Measurements from ENCODE around the gene TNFRSF19.
"Not testable (repeated sequence)": the region's sequence is repeated elsewhere in the genome, so short reads cannot be mapped to it uniquely, and the experiment has no call there.

Gene TNFRSF19, protein sequence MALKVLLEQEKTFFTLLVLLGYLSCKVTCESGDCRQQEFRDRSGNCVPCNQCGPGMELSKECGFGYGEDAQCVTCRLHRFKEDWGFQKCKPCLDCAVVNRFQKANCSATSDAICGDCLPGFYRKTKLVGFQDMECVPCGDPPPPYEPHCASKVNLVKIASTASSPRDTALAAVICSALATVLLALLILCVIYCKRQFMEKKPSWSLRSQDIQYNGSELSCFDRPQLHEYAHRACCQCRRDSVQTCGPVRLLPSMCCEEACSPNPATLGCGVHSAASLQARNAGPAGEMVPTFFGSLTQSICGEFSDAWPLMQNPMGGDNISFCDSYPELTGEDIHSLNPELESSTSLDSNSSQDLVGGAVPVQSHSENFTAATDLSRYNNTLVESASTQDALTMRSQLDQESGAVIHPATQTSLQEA

GRCh38 chr13:23570099-23570920 lies at the start of gene TNFRSF19:
Gene TNFRSF19 (plus strand): TSS chr13:23570412. CDS start chr13:23590184, 19,772 bp downstream.
- DNase-seq (ENCODE audit: low read depth): peak; percentile 70

- not testable (repeated sequence) for DNase-seq (ENCODE audit: low read depth)
Observed at GRCh38 chr13:23529926-23530325, 40.3 kb upstream of the TNFRSF19 start.

GRCh38 chr13:23531446-23531845 lies 38.8 kb upstream of the TNFRSF19 start:
- DNase-seq (ENCODE audit: low read depth): no peak

GRCh38 chr13:23534090-23534489 lies 36.1 kb upstream of the TNFRSF19 start:
- no peak for DNase-seq (ENCODE audit: low read depth)

DNA sequence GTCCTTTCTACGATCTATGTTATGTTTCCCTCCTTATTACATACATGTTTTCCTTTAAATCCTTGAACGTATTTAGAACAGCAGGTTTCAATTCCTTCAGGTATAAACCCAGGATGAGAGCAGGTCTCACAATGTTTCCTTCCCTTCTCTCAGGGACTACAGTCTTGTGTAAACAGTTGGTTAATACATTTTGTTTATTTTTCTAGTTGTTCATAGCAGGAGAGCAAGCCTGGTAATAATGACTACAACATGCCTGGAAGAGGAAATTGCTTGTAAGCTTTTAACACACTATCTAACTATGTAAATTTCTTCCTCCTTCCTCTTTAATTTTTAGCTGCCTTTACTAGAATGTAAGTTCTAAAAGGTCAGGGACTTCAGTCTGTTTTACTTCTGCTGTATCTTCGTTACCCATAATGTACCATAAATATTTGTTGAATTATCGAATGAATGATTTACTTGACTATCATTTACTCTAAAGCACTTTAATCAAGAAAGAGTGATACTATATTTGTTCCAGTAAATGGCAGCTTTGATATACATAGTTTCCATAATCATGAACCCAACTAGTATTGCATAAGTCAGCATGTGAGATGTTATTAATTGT lies 28.9 kb upstream of the TNFRSF19 start:
- no peak for DNase-seq (ENCODE audit: low read depth)

DNA sequence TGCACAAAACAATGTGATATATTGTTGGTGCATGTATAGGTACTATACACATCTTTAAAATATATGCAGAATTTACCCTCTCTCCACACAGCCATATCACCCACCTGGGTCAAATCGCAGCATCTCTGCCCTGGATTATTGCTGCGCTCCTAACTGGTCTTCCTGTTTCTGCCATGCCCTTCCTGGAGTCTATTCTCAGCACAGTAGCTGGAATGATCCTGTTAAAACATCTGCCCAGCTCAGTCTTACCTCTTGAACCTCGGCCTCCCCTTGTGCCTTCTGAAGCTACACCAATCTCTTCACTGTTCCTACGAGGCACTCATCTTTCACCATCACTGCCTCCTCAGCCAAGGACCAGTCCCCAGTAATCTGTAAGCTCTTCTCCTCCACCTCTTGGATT lies 25.5 kb upstream of the TNFRSF19 start:
- DNase-seq (ENCODE audit: low read depth): no peak

DNA sequence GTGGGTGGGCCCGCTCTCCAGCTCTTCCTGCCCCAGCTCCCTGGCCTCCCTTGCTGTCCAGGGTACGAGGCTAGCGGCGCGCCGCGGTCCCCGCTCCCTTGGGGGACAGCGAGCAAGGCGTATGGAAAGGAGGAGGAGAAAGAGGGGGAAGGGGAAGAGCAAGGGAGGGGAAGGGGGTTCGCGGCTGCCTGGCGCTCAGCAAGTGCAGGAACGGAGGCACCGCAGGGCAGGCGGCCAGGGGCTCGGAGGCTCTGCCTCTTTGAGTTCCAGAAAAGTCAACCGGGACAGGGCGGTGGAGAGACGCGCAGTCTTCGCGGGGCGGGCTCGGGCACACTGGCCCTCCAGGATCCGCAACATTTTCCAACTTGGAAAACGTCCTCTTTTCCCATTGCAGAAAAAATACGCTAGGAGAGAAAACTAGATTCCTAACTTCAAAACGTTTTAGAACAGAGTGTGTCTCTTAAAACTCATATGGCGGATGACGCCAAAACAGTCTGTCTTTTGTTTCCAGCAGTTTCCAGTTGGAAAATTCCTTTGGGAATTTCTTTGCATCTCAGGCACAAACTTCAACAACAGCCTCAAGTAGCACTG lies 23.1 kb upstream of the TNFRSF19 start:
- DNase-seq (ENCODE audit: low read depth): peak; percentile 24

- no peak for DNase-seq (ENCODE audit: low read depth)
Observed at GRCh38 chr13:23549724-23550123, 20.5 kb upstream of the TNFRSF19 start.

GRCh38 chr13:23550163-23550562 lies 20.0 kb upstream of the TNFRSF19 start:
- no peak for DNase-seq (ENCODE audit: low read depth)

- DNase-seq (ENCODE audit: low read depth): no peak
Observed at GRCh38 chr13:23551213-23552008, 18.8 kb upstream of the TNFRSF19 start.

GRCh38 chr13:23552171-23552570 lies 18.0 kb upstream of the TNFRSF19 start:
- DNase-seq (ENCODE audit: low read depth): no peak

GRCh38 chr13:23552661-23553060 lies 17.6 kb upstream of the TNFRSF19 start:
- DNase-seq (ENCODE audit: low read depth): no peak

DNA sequence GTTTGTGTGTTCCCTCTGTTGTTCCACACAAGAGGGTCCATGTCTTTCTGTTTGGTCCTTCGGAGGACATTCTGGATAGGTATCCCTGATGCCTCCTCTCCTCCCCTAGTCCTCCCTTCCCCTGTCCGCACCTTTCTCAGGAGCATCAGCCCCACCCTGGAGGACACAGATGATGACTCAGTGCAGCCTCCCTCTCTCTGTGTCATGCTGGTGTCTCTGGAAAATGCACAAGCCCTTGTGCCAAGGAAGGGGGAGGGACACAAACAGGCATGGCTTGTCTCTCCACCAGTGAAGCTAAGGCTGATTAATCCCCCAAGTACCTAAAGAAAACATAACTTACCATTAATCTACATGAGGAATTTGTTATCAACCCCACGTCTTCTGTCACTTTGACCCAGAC lies 16.2 kb upstream of the TNFRSF19 start:
- no peak for DNase-seq (ENCODE audit: low read depth)

DNA sequence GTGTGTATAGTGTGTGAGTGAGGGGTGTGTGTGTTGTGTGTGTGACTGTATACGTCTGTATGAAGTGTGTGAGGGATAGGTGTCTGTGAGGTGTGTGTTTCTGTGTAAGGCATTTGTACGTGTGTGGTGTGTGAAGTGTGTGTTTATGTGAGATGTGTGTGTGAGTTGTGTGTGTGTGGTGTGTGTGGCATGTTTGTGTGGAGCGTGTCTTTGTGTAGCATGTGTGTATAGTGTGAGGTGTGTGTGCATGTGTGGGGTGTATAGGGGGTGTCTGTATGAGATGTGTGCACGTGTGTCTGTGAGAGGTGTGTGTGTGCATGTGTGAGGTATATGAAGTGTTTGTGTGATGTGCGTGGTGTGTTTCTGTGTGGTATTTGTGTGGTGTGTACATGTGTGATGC lies 13.2 kb upstream of the TNFRSF19 start:
- no peak for DNase-seq (ENCODE audit: low read depth)

DNA sequence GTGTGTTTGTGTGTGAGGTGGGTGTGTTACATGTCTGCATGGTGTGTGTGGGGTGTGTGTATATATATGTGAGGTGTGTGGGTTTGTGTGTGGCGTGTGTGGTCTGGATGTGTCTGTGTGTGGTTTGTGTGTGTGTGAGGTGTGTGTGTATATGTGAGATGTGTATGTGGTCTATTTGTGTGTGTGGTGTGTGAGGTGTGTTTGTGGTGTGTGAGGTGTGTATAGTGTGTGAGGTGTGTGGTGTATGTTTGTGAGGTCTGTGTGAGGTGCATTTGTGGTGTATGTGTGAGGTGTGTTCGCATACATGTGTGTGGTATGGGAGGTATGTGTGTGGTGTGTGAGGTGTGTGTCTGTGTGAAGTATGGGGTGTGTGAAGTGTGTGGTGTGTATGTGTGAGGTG lies 12.5 kb upstream of the TNFRSF19 start:
- DNase-seq (ENCODE audit: low read depth): no peak

DNA sequence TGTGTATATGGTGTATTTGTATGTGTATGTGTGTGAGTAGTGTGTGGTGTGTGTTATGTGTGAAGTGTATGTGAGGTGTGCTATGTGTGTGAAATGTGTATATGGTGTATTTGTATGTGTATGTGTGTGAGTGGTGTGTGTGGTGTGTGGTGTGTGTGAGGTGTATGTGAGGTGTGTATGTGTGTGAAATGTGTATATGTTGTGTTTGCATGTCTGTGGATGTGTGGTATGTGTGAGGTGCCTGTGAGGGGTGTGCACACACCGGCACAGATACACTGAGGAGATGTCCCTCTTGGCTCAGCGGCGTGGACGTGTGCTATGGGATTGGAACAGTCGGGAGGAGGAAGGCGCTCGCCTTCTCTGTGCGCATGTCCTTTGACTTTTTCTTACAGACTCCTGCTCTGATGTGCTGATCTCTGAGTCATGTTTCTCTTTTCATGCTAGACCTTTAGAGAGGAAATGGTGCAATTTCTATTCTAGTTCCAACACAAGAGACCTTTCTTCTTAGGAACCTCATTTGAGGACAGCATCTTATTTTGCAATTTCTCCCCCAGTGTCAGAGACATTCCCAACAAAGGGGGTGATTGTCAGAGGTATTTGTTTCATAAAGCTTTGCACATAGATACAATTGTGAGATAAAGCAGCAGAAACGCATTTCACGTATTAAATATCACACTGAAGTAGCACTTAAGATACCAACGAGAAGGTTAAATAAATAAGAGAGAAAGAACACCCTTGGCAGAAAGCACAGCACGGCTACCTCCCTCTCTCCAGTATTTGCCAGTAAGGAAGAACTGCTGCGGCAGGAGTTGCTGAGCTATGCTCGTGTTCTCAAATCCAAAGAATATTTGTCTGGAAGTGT lies 11.3 kb upstream of the TNFRSF19 start:
- peak; percentile 76 for DNase-seq (ENCODE audit: low read depth)

GRCh38 chr13:23560571-23561089 lies 9.6 kb upstream of the TNFRSF19 start:
- DNase-seq (ENCODE audit: low read depth): no peak

- no peak for DNase-seq (ENCODE audit: low read depth)
Observed at GRCh38 chr13:23561261-23561660, 9.0 kb upstream of the TNFRSF19 start.

GRCh38 chr13:23563085-23563845 lies 6.9 kb upstream of the TNFRSF19 start:
- no peak for DNase-seq (ENCODE audit: low read depth)
